ENCODE measurements around the gene RPRD1B. TPM values are rescaled to one million over a fixed set of nuclear protein-coding genes. Genes with fewer than 3 reads are reported as not detected.

Gene RPRD1B
- total and polyA plus RNA-seq, 7 donors: 10.2 to 31.9 (median 27.2) TPM

GRCh38 chr20:38084425-38084951 lies 50.9 kb downstream of the RPRD1B start:
- no peak for DNase-seq
- Histone ChIP-seq H3K9me3 (no peaks in the 10 kb centered on the region), H3K36me3 (peaks cover 0 to 22% (median 0%) of the 10 kb centered on the region in 4 donors), H3K27me3 (no peaks in the 10 kb centered on the region), H3K27ac (peak overlapping the region; percentile 76 to 87 (median 86)), H3K4me1 (peaks cover 0 to 71% (median 56%) of the 10 kb centered on the region in 4 donors), H3K4me3 (no peak overlapping the region)
- TF ChIP-seq EP300 (IDR thresholded peaks at IDR 0.05) (peak in 1 of 4 donors; percentile 27), POLR2A (IDR thresholded peaks at IDR 0.05) (no peak), POLR2AphosphoS5 (IDR thresholded peaks at IDR 0.05) (peak in 3 of 4 donors; percentile 19 to 70 (median 58)), CTCF (IDR thresholded peaks at IDR 0.05) (no peak)
- WGBS, 2 donors: 27 to 53% methylated on average over 5 of the region's 5 CpGs
- intact Hi-C loops (cut with DNase I): loop anchor here (2.0 kb wide), 1 partner anchor 72 kb away; no protein-coding TSS in a partner anchor

- Histone ChIP-seq H3K27me3 (no peaks in the 10 kb centered on the region), H3K4me1 (peaks cover 0 to 76% (median 56%) of the 10 kb centered on the region in 4 donors), H3K9me3 (no peaks in the 10 kb centered on the region), H3K27ac (peak overlapping the region; percentile 76 to 87 (median 86)), H3K4me3 (no peak overlapping the region), H3K36me3 (peaks cover 0 to 27% (median 3%) of the 10 kb centered on the region in 4 donors)
- WGBS, 2 donors: 83 to 85% methylated on average over 10 of the region's 10 CpGs
- DNase-seq: no peak
- intact Hi-C loops (cut with DNase I): loop anchor here (2.0 kb wide), 1 partner anchor 72 kb away; no protein-coding TSS in a partner anchor
- TF ChIP-seq CTCF (IDR thresholded peaks at IDR 0.05) (no peak), EP300 (IDR thresholded peaks at IDR 0.05) (no peak), POLR2AphosphoS5 (IDR thresholded peaks at IDR 0.05) (no peak), POLR2A (IDR thresholded peaks at IDR 0.05) (no peak)
Measured at GRCh38 chr20:38085026-38085425, 51.5 kb downstream of the RPRD1B start.

GRCh38 chr20:38089500-38089899 lies 56.0 kb downstream of the RPRD1B start:
- intact Hi-C loops (cut with DNase I): no loop called here
- H3K36me3 ChIP-seq: peaks cover 0 to 42% (median 10%) of the 10 kb centered on the region in 4 donors
- H3K9me3 ChIP-seq: no peaks in the 10 kb centered on the region
- 87 to 92% methylated on average over 10 of the region's 10 CpGs for WGBS, 2 donors
- DNase-seq: no peak
- no peak overlapping the region for H3K4me3 ChIP-seq
- TF ChIP-seq POLR2A (IDR thresholded peaks at IDR 0.05): no peak
- TF ChIP-seq POLR2AphosphoS5 (IDR thresholded peaks at IDR 0.05): no peak
- peaks cover 0 to 86% (median 62%) of the 10 kb centered on the region in 4 donors for H3K4me1 ChIP-seq
- peak overlapping the region in 2 of 4 donors; percentile 6 to 87 for H3K27ac ChIP-seq
- no peaks in the 10 kb centered on the region for H3K27me3 ChIP-seq

- peaks cover 0 to 86% (median 62%) of the 10 kb centered on the region in 4 donors for H3K4me1 ChIP-seq
- peak overlapping the region in 1 of 4 donors; percentile 87 for H3K27ac ChIP-seq
Measured at GRCh38 chr20:38090061-38090460, 56.5 kb downstream of the RPRD1B start.

More at GRCh38 chr20:38090061-38090460, 56.5 kb downstream of the RPRD1B start:
- no peak overlapping the region for H3K4me3 ChIP-seq
- H3K27me3 ChIP-seq: no peaks in the 10 kb centered on the region
- no peaks in the 10 kb centered on the region for H3K9me3 ChIP-seq
- DNase-seq: no peak
- intact Hi-C loops (cut with DNase I): no loop called here
- no peak for TF ChIP-seq POLR2A (IDR thresholded peaks at IDR 0.05)
- no peak for TF ChIP-seq EP300 (IDR thresholded peaks at IDR 0.05)
- no peak for TF ChIP-seq POLR2AphosphoS5 (IDR thresholded peaks at IDR 0.05)
- TF ChIP-seq CTCF (IDR thresholded peaks at IDR 0.05): no peak
- peaks cover 0 to 42% (median 10%) of the 10 kb centered on the region in 4 donors for H3K36me3 ChIP-seq
- WGBS, 2 donors: 89 to 90% methylated on average over 7 of the region's 7 CpGs

Data from sigmoid colon (tissue), 7 donors.